Suprapubic skin (tissue), 4 donors: ENCODE data around the gene DIABLO. TPM values are rescaled to one million over a fixed set of nuclear protein-coding genes. Genes with fewer than 3 reads are reported as not detected.

Source experiments
- DNase-seq, 2 donors: peaks; one replicate each; pipeline ENCODE4 v3.0.0-alpha.2; 2019; ENCODE audit warnings: low spot score in 2 of 2
- H3K27ac ChIP-seq: fragments of 200-600 bp; sonication (generic); one replicate; pipeline ENCODE4 v1.5.1; 2019
- H3K27me3 ChIP-seq: fragments of 200-600 bp; sonication (generic); one replicate; pipeline ENCODE4 v1.5.1; 2019
- H3K36me3 ChIP-seq: fragments of 200-600 bp; sonication (generic); one replicate; pipeline ENCODE4 v1.5.1; 2019
- H3K4me1 ChIP-seq: fragments of 200-600 bp; sonication (generic); one replicate; pipeline ENCODE4 v1.5.1; 2019
- H3K4me3 ChIP-seq: fragments of 200-600 bp; sonication (generic); one replicate; pipeline ENCODE4 v1.5.1; 2019; ENCODE audit warnings: mild to moderate bottlenecking
- H3K9me3 ChIP-seq: fragments of 200-600 bp; sonication (generic); one replicate; pipeline ENCODE4 v1.5.1; 2019
- CTCF ChIP-seq, 2 donors: fragments of 200-600 bp in 1 of 2; fragments of 450-650 bp in 1 of 2; sonication (generic) in 1 of 2; IDR thresholded peaks; one replicate each; pipeline ENCODE4 v1.5.1; 2016 to 2019; ENCODE audit warnings: antibody characterized with exemption in 2 of 2, mild to moderate bottlenecking in 1 of 2, moderate library complexity in 1 of 2
- EP300 ChIP-seq: sonication (generic); formaldehyde crosslinking; IDR thresholded peaks from one replicate; pipeline ENCODE4 v1.6.1; 2017; ENCODE audit warnings: antibody characterized with exemption
- POLR2A ChIP-seq, 2 donors: fragments of 450-650 bp; IDR thresholded peaks; one replicate each; pipeline ENCODE4 v1.6.1; 2017; ENCODE audit warnings: antibody characterized with exemption in 2 of 2, mild to moderate bottlenecking in 2 of 2, moderate library complexity in 2 of 2
- POLR2AphosphoS5 ChIP-seq, 3 donors: sonication (generic); formaldehyde crosslinking; IDR thresholded peaks; one replicate each; pipeline ENCODE4 v1.6.1; 2017; ENCODE audit warnings: antibody characterized with exemption in 3 of 3
- WGBS: methylation state at CpG from one replicate; pipeline ENCODE4 v1.1.5; 2018; 5-methylcytosine and 5-hydroxymethylcytosine counted together
- total RNA-seq, 4 donors: library from RNA; depleted of rRNA; stranded (reverse); fragments of >200 nt; gene quantifications; one replicate each; pipeline ENCODE4 v1.1.0, GENCODE V29; 2016

DIABLO gene
- total RNA-seq, 4 donors from 2014 or later: 33.3 to 58.3 (median 53.3) TPM

GRCh38 chr12:122206976-122207375 is 18.9 kb downstream of the DIABLO start:
- 95% methylated on average over 6 of the region's 8 CpGs for WGBS
- Histone ChIP-seq H3K4me1 (peaks cover 25% of the 10 kb centered on the region), H3K27ac (no peak overlapping the region), H3K4me3 (no peak overlapping the region), H3K9me3 (no peaks in the 10 kb centered on the region), H3K27me3 (peaks cover 14% of the 10 kb centered on the region), H3K36me3 (peaks cover 45% of the 10 kb centered on the region)
- peak; percentile 56 to 75 for DNase-seq
- TF ChIP-seq POLR2AphosphoS5 (IDR thresholded peaks at IDR 0.05) (no peak), POLR2A (IDR thresholded peaks at IDR 0.05) (no peak), CTCF (IDR thresholded peaks at IDR 0.05) (no peak), EP300 (no peak)

GRCh38 chr12:122206111-122206881 is 19.6 kb downstream of the DIABLO start:
- 64% methylated on average over 21 of the region's 27 CpGs for WGBS
- peaks cover 41% of the 10 kb centered on the region for H3K36me3 ChIP-seq
- H3K9me3 ChIP-seq: no peaks in the 10 kb centered on the region
- peak; percentile 57 to 66 for DNase-seq
- peaks cover 16% of the 10 kb centered on the region for H3K27me3 ChIP-seq
- H3K27ac ChIP-seq: no peak overlapping the region
- TF ChIP-seq CTCF (IDR thresholded peaks at IDR 0.05) (no peak), POLR2A (IDR thresholded peaks at IDR 0.05) (no peak), EP300 (no peak), POLR2AphosphoS5 (IDR thresholded peaks at IDR 0.05) (no peak)
- H3K4me1 ChIP-seq: peaks cover 25% of the 10 kb centered on the region
- no peak overlapping the region for H3K4me3 ChIP-seq

GRCh38 chr12:122205053-122205925 is 20.6 kb downstream of the DIABLO start:
- 62% methylated on average over 23 of the region's 23 CpGs for WGBS
- Histone ChIP-seq H3K27ac (no peak overlapping the region), H3K27me3 (peaks cover 25% of the 10 kb centered on the region), H3K9me3 (no peaks in the 10 kb centered on the region), H3K4me3 (no peak overlapping the region), H3K36me3 (peaks cover 32% of the 10 kb centered on the region), H3K4me1 (peaks cover 25% of the 10 kb centered on the region)
- TF ChIP-seq POLR2AphosphoS5 (IDR thresholded peaks at IDR 0.05) (no peak), EP300 (no peak), POLR2A (IDR thresholded peaks at IDR 0.05) (no peak), CTCF (IDR thresholded peaks at IDR 0.05) (no peak)
- DNase-seq: peak; percentile 59 to 64

GRCh38 chr12:122204167-122205052 is 21.4 kb downstream of the DIABLO start:
- H3K36me3 ChIP-seq: peaks cover 25% of the 10 kb centered on the region
- peaks cover 25% of the 10 kb centered on the region for H3K4me1 ChIP-seq
- H3K9me3 ChIP-seq: no peaks in the 10 kb centered on the region
- peak overlapping the region; percentile 63 for H3K4me3 ChIP-seq
- 64% methylated on average over 15 of the region's 71 CpGs for WGBS
- DNase-seq: peak; percentile 56 to 72
- H3K27me3 ChIP-seq: peaks cover 31% of the 10 kb centered on the region
- no peak for TF ChIP-seq EP300
- no peak for TF ChIP-seq POLR2A (IDR thresholded peaks at IDR 0.05)
- no peak for TF ChIP-seq POLR2AphosphoS5 (IDR thresholded peaks at IDR 0.05)
- TF ChIP-seq CTCF (IDR thresholded peaks at IDR 0.05): no peak
- H3K27ac ChIP-seq: no peak overlapping the region
